DMS53 treated with DMSO at 0.1 percent for 48 hours (cell line): ENCODE data around the gene GINS1.

Source experiments
- DNase-seq: peaks from one replicate; lab custom pipeline; 2025; ENCODE audit not compliant: unreplicated experiment; lab: John Stamatoyannopoulos, UW

GINS1 gene

GRCh38 chr20:25491446-25492038 lies 84.1 kb downstream of the GINS1 start:
- DNase-seq, result no peak

GRCh38 chr20:25493137-25493536 lies 85.7 kb downstream of the GINS1 start:
- DNase-seq, result no peak

GRCh38 chr20:25493748-25494505 lies 86.5 kb downstream of the GINS1 start:
- no peak for DNase-seq

- DNase-seq, result no peak
Measured at GRCh38 chr20:25494506-25495188, 87.2 kb downstream of the GINS1 start.

- DNase-seq, result no peak
Measured at GRCh38 chr20:25495189-25495824, 87.8 kb downstream of the GINS1 start.

GRCh38 chr20:25496165-25496967 lies 88.9 kb downstream of the GINS1 start:
- no peak for DNase-seq

- no peak for DNase-seq
Measured at GRCh38 chr20:25496968-25497401, 89.5 kb downstream of the GINS1 start.

- DNase-seq, result no peak
Measured at GRCh38 chr20:25497586-25498279, 90.3 kb downstream of the GINS1 start.
